ENCODE results near the gene HSD3B7. TPM values are rescaled to one million over a fixed set of nuclear protein-coding genes. Genes with fewer than 3 reads are reported as not detected.

HSD3B7 gene
- total and polyA plus RNA-seq, 2 donors (not counting 1 experiment from before 2014, with no cell fraction given): 0.89 to 1.2 TPM

DNA sequence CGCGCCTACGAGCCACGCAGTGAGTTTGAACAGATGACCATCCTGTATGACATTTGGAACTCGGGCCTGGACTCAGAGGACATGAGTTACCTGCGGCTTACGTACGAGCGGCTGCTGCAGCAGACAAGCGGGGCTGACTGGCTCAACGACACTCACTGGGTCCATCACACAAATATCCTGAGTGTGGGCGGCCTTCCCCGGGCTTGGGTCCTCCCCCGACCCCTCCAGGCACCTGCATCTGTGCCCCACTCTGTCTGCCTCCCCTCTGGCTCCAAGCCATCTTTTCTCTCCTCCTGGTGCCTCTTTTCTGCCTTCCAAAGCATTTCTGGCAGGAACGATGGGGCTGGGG is 5.0 kb upstream of the HSD3B7 start:
- ChIA-PET POLR2A (no interaction called here), CTCF (no interaction called here)
- TF ChIP-seq, protein P1, sequence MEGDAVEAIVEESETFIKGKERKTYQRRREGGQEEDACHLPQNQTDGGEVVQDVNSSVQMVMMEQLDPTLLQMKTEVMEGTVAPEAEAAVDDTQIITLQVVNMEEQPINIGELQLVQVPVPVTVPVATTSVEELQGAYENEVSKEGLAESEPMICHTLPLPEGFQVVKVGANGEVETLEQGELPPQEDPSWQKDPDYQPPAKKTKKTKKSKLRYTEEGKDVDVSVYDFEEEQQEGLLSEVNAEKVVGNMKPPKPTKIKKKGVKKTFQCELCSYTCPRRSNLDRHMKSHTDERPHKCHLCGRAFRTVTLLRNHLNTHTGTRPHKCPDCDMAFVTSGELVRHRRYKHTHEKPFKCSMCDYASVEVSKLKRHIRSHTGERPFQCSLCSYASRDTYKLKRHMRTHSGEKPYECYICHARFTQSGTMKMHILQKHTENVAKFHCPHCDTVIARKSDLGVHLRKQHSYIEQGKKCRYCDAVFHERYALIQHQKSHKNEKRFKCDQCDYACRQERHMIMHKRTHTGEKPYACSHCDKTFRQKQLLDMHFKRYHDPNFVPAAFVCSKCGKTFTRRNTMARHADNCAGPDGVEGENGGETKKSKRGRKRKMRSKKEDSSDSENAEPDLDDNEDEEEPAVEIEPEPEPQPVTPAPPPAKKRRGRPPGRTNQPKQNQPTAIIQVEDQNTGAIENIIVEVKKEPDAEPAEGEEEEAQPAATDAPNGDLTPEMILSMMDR (IDR thresholded peaks at IDR 0.05): no peak
- TF ChIP-seq EZH2 (IDR thresholded peaks at IDR 0.05; ENCODE audit: borderline replicate concordance, insufficient read depth, low read depth, low read length, poor library complexity, severe bottlenecking): no peak
- no peak overlapping the region for H3K4me2 ChIP-seq (replicated peaks; ENCODE audit: low read depth, low read length, poor library complexity, severe bottlenecking)
- DNase-seq (no peak), ATAC-seq (ENCODE audit: low read depth) (no peak)
- no peak overlapping the region for H3K27ac ChIP-seq (ENCODE audit: low read length in 2 of 2)
- no peaks in the 10 kb centered on the region for H3K4me1 Mint-ChIP-seq
- peaks cover 0 to 48% of the 10 kb centered on the region in 2 experiments for H3K36me3 ChIP-seq (replicated peaks in 1 of 2; ENCODE audit: control extremely low read depth in 1 of 2, control insufficient read depth in 1 of 2, extremely low read depth in 1 of 2, insufficient read depth in 2 of 2, low read length in 1 of 2)
- no peak overlapping the region for H3K27ac Mint-ChIP-seq
- H3K4me1 ChIP-seq (ENCODE audit: control insufficient read depth in 2 of 2, insufficient read depth in 2 of 2, low read length in 2 of 2): peaks cover 3 to 4% of the 10 kb centered on the region in 2 donors
- peaks cover 5% of the 10 kb centered on the region for H3K79me2 ChIP-seq (ENCODE audit: control insufficient read depth, insufficient read depth, low read length)
- WGBS (ENCODE audit: insufficient coverage): 96% methylated on average over 15 of the region's 15 CpGs
- H3K9ac ChIP-seq (ENCODE audit: low read length): no peak overlapping the region
- intact Hi-C loops (cut with micrococcal nuclease): no loop called here
- no peak overlapping the region for H3K4me3 Mint-ChIP-seq
- H3K27me3 ChIP-seq (replicated peaks in 1 of 4; ENCODE audit: control extremely low read depth in 1 of 4, control insufficient read depth in 3 of 4, insufficient read depth in 4 of 4, low read length in 3 of 4): no peaks in the 10 kb centered on the region
- peaks cover 19% of the 10 kb centered on the region for H4K20me1 ChIP-seq (ENCODE audit: control insufficient read depth, insufficient read depth, low read length, poor library complexity, severe bottlenecking)
- no peak overlapping the region for H2AFZ ChIP-seq (ENCODE audit: insufficient read depth, low read depth, low read length, poor library complexity, severe bottlenecking)
- no peaks in the 10 kb centered on the region for H3K9me3 ChIP-seq (ENCODE audit: control extremely low read depth in 1 of 3, control insufficient read depth in 2 of 3, insufficient read depth in 1 of 3, low read length in 2 of 3)
- H3K4me3 ChIP-seq (ENCODE audit: control extremely low read depth in 1 of 5, extremely low read depth in 1 of 5, insufficient read depth in 1 of 5, low read depth in 2 of 5, low read length in 4 of 5): no peak overlapping the region
- H3K27me3 Mint-ChIP-seq: no peaks in the 10 kb centered on the region
- no peaks in the 10 kb centered on the region for H3K9me3 Mint-ChIP-seq (ENCODE audit: insufficient read depth)

DNA sequence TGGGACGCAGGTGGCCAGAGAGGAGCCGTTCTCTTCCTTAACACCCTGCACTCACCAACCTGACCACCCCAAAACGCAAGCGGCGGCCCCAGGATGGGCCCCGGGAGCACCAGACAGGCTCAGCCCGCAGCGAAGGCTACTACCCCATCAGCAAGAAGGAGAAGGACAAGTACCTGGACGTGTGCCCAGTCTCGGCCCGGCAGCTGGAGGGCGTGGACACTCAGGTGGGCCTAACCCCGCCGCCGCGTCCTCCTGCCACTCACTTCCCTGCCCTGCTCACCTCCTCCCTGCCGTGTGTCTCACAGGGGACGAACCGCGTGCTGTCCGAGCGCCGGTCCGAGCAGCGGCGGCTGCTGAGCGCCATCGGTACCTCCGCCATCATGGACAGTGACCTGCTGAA is 4.6 kb upstream of the HSD3B7 start:
- peaks cover 0 to 47% of the 10 kb centered on the region in 2 experiments for H3K36me3 ChIP-seq (replicated peaks in 1 of 2; ENCODE audit: control extremely low read depth in 1 of 2, control insufficient read depth in 1 of 2, extremely low read depth in 1 of 2, insufficient read depth in 2 of 2, low read length in 1 of 2)
- H3K4me3 Mint-ChIP-seq: no peak overlapping the region
- H3K9me3 ChIP-seq (ENCODE audit: control extremely low read depth in 1 of 3, control insufficient read depth in 2 of 3, insufficient read depth in 1 of 3, low read length in 2 of 3): no peaks in the 10 kb centered on the region
- intact Hi-C loops (cut with micrococcal nuclease): no loop called here
- WGBS (ENCODE audit: insufficient coverage): 96% methylated on average over 24 of the region's 29 CpGs
- peaks cover 19% of the 10 kb centered on the region for H4K20me1 ChIP-seq (ENCODE audit: control insufficient read depth, insufficient read depth, low read length, poor library complexity, severe bottlenecking)
- no peaks in the 10 kb centered on the region for H3K27me3 Mint-ChIP-seq
- no peak for ATAC-seq (ENCODE audit: low read depth)
- no peak overlapping the region for H3K27ac ChIP-seq (ENCODE audit: low read length in 2 of 2)
- peaks cover 5% of the 10 kb centered on the region for H3K79me2 ChIP-seq (ENCODE audit: control insufficient read depth, insufficient read depth, low read length)
- ChIA-PET POLR2A (no interaction called here), CTCF (no interaction called here)
- no peaks in the 10 kb centered on the region for H3K27me3 ChIP-seq (replicated peaks in 1 of 4; ENCODE audit: control extremely low read depth in 1 of 4, control insufficient read depth in 3 of 4, insufficient read depth in 4 of 4, low read length in 3 of 4)
- no peaks in the 10 kb centered on the region for H3K9me3 Mint-ChIP-seq (ENCODE audit: insufficient read depth)
- no peak for DNase-seq
- no peak overlapping the region for H3K4me2 ChIP-seq (replicated peaks; ENCODE audit: low read depth, low read length, poor library complexity, severe bottlenecking)
- no peak overlapping the region for H3K27ac Mint-ChIP-seq
- no peak overlapping the region for H3K9ac ChIP-seq (ENCODE audit: low read length)
- no peak overlapping the region for H2AFZ ChIP-seq (ENCODE audit: insufficient read depth, low read depth, low read length, poor library complexity, severe bottlenecking)
- no peak overlapping the region for H3K4me3 ChIP-seq (ENCODE audit: control extremely low read depth in 1 of 5, extremely low read depth in 1 of 5, insufficient read depth in 1 of 5, low read depth in 2 of 5, low read length in 4 of 5)
- no peaks in the 10 kb centered on the region for H3K4me1 Mint-ChIP-seq
- H3K4me1 ChIP-seq (ENCODE audit: control insufficient read depth in 2 of 2, insufficient read depth in 2 of 2, low read length in 2 of 2): peaks cover 3 to 6% of the 10 kb centered on the region in 2 donors
- TF ChIP-seq EZH2 (IDR thresholded peaks at IDR 0.05; ENCODE audit: borderline replicate concordance, insufficient read depth, low read depth, low read length, poor library complexity, severe bottlenecking): no peak
- TF ChIP-seq, protein P1 (IDR thresholded peaks at IDR 0.05): no peak
